SK-N-SH (cell line): Measurements from ENCODE around the gene APOL6.

Source experiments
- CTCF ChIP-seq: fragments of 200-600 bp; sonication (generic); IDR thresholded peaks from 2 replicates; pipeline ENCODE4 v1.6.1; 2017; ENCODE audit warnings: antibody characterized with exemption, mild to moderate bottlenecking, moderate library complexity
- REST ChIP-seq: IDR thresholded peaks from 2 replicates; pipeline ENCODE4 v1.6.1; 2012; ENCODE audit warnings: mild to moderate bottlenecking, low read depth, low read length, moderate library complexity
- SIN3A ChIP-seq: IDR thresholded peaks from 2 replicates; pipeline ENCODE4 v1.6.1; 2012; ENCODE audit warnings: low read depth, mild to moderate bottlenecking, low read length, moderate library complexity, borderline replicate concordance

GRCh38 chr22:35674335-35674734 lies 26.1 kb downstream of the APOL6 start:
- TF ChIP-seq SIN3A (no peak), REST (no peak), CTCF (no peak)
